Measurements from ENCODE around the gene KRT84. TPM values are rescaled to one million over a fixed set of nuclear protein-coding genes. Genes with fewer than 3 reads are reported as not detected.

KRT84 gene
- total RNA-seq, 1 donor from 2014 or later: not detected

DNA sequence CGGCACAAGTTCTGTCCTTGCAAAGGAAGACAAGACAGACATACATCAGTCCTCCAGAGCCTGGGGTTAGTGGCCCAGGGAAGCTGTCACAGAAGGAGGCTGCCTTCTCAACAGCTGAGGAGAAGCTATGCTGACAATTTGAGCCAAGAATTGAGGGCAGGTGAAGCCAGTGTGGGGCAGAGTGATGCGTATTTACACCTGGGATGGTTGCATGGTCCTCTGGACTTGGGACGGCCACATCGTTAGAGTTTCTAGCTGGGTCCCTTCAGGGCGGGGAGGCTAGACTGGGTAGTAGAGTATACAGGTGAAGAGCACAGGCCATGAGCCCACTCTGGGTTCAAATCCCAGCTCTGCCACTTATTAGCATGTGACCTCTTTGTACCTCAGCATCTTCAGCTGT lies 34.7 kb downstream of the KRT84 start:
- H3K4me3 ChIP-seq: no peak overlapping the region
- DNase-seq (no peak), ATAC-seq (no peak)
- no peaks in the 10 kb centered on the region for H3K9me3 ChIP-seq
- H3K27me3 ChIP-seq (ENCODE audit: low read depth): peaks cover 4% of the 10 kb centered on the region
- no peak for TF ChIP-seq CTCF (IDR thresholded peaks at IDR 0.05)
- no peaks in the 10 kb centered on the region for H3K36me3 ChIP-seq
- no peak overlapping the region for H3K27ac ChIP-seq
- peaks cover 12% of the 10 kb centered on the region for H3K4me1 ChIP-seq
- intact Hi-C loops (cut with DNase I): no loop called here

GRCh38 chr12:52350021-52350620 lies 35.3 kb downstream of the KRT84 start:
- DNase-seq (no peak), ATAC-seq (no peak)
- Histone ChIP-seq H3K36me3 (no peaks in the 10 kb centered on the region), H3K27ac (no peak overlapping the region), H3K4me1 (peaks cover 14% of the 10 kb centered on the region), H3K9me3 (no peaks in the 10 kb centered on the region), H3K4me3 (no peak overlapping the region), H3K27me3 (ENCODE audit: low read depth) (no peaks in the 10 kb centered on the region)
- intact Hi-C loops (cut with DNase I): no loop called here
- no peak for TF ChIP-seq CTCF (IDR thresholded peaks at IDR 0.05)

DNA sequence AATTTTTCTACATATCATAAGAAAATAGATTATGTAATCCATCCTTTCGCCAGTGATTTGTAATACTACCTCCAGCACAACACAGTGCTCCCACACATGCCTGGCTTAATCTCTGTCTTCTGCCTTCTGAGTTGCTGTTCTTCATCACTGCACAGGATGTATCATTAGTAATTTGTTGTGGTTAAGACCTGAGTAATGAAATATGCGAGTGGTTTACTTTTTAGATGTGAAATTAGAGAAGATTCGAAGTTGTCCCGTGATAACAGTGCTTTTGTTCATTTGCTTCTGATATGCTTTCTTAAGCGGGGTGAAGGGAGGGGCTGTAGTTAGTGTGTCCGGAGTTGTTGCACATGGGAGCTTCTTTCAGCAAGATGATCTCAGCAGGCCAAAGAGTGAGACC lies 36.3 kb downstream of the KRT84 start:
- H3K9me3 ChIP-seq: no peaks in the 10 kb centered on the region
- no peak for ATAC-seq
- TF ChIP-seq CTCF (IDR thresholded peaks at IDR 0.05): no peak
- intact Hi-C loops (cut with DNase I): no loop called here
- no peak overlapping the region for H3K4me3 ChIP-seq
- no peaks in the 10 kb centered on the region for H3K27me3 ChIP-seq (ENCODE audit: low read depth)
- no peak for DNase-seq
- no peak overlapping the region for H3K27ac ChIP-seq
- H3K4me1 ChIP-seq: peaks cover 14% of the 10 kb centered on the region
- H3K36me3 ChIP-seq: no peaks in the 10 kb centered on the region

DNA sequence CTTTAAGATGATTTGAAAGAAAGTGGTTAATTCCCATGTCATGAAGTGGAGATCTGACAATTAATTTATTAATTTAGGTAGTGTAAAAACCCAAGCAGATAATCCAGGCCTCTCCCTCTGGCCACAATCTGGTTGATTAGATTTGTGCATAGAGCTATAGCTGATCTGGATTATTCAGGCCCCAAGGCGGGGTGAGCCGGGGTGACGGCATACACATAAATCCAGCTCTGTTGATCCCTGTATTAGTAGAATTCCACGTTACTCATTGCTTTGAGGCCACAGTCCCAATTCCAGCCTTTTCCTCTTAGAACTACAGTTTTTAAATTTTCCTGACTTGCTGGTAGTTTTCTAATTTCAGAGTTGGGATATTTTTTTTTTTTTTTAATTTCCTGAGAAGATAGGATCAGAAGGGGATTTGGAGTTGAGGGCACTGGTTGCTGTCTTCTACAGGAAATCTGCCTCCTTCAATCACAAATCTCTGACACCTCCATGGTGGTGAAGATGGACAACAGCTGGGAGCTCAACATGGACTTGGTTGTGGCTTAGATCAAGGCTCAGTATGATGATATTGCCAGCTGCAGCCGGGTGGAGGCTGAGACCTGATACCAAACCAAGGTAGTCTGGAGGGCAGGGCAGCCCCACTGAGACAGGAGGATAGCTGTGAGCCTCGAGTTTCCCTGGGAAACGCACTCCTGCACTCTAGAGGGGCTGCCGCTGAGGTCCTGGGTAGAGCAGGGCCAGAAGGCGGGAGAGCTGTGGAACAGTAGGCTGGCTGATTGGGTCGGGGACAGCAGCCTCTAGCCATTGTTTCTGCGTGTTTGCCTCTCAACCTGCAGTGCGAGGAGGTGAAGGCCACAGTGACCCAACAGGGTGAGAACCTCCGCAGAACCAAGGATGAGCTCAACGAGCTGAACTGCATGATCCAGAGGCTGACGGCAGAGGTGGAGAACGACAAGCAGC lies 37.6 kb downstream of the KRT84 start:
- H3K4me3 ChIP-seq: no peak overlapping the region
- H3K4me1 ChIP-seq: peaks cover 14% of the 10 kb centered on the region
- ATAC-seq: no peak
- peaks cover 6% of the 10 kb centered on the region for H3K9me3 ChIP-seq
- intact Hi-C loops (cut with DNase I): no loop called here
- H3K27me3 ChIP-seq (ENCODE audit: low read depth): no peaks in the 10 kb centered on the region
- no peak for DNase-seq
- H3K36me3 ChIP-seq: no peaks in the 10 kb centered on the region
- no peak for TF ChIP-seq CTCF (IDR thresholded peaks at IDR 0.05)
- no peak overlapping the region for H3K27ac ChIP-seq

GRCh38 chr12:52347016-52347415 lies 38.4 kb downstream of the KRT84 start:
- no peak for TF ChIP-seq CTCF (IDR thresholded peaks at IDR 0.05)
- H3K27me3 ChIP-seq (ENCODE audit: low read depth): no peaks in the 10 kb centered on the region
- H3K4me1 ChIP-seq: peaks cover 11% of the 10 kb centered on the region
- DNase-seq: no peak
- no peak overlapping the region for H3K27ac ChIP-seq
- H3K4me3 ChIP-seq: no peak overlapping the region
- peaks cover 6% of the 10 kb centered on the region for H3K9me3 ChIP-seq
- ATAC-seq: no peak
- H3K36me3 ChIP-seq: no peaks in the 10 kb centered on the region
- intact Hi-C loops (cut with DNase I): no loop called here

Measured in lower lobe of right lung (tissue), 2 donors.